GM19463 (cell line): ENCODE measurements around the gene MTUS2.
A peak's percentile ranks its signal among the peaks of the same experiment; 100 is the strongest.

Source experiments
- ATAC-seq: cut with Tn5 transposase; IDR thresholded peaks from one replicate; pipeline ENCODE4 v1.9.1; 2021; ENCODE audit warnings: mild to moderate bottlenecking, moderate library complexity; ENCODE audit not compliant: unreplicated experiment

The MTUS2 gene

GRCh38 chr13:29103065-29103800 is 283.1 kb downstream of the MTUS2 start:
- no peak for ATAC-seq

- no peak for ATAC-seq
Observed at GRCh38 chr13:29104461-29104860, 284.3 kb downstream of the MTUS2 start.

GRCh38 chr13:29105779-29106178 is 285.6 kb downstream of the MTUS2 start:
- ATAC-seq = no peak

DNA sequence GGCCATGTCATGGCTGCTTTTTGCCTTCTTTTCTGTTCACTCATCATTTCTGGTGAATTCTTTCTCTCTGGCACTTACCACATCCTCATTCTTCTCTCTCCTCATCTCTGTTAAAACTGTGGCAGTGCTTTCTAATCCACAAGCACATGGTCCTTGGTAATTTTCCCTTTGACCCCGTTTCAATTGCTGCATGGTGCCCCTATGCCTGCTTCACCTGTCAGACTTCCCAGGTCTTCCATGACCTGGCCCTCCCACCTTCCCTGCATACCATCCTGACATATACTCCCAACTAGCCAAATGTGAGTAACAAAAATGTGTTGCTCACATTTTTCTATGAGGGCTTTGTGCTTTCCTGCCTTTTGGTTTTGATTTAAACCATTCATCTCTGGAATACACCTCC is 286.5 kb downstream of the MTUS2 start:
- ATAC-seq = no peak

DNA sequence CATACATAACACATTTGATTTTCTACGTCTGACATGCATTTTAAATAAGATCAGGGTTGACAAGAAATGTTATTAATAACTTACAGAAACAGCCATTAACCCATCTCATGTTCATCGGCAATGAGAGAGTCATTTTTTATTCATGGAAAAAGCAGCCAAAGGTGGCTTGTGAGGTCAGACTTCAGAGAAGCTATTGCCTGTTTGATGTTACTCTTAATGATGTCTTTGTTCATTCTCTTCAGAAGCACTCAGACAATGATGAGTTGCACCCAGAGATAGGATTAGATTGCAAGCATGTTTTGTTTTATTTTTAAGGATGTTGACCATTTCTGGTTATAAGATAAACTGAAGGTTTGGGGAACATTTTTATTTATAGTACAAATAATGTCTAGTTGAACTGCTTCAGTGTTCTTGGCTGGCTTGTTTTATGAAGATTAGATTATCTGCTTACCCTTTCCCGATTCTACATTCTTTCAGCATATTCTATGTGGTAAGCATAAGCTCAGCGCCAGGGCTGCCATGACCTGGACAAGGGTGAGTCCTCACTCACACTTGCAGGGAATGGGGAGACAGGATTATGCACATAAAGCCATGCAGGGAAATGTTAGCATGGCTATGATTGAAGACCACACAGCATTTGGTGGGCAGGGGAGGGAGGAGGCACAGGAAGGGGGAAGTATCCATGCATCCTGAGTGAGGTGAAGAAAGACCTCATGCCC is 288.1 kb downstream of the MTUS2 start:
- no peak for ATAC-seq

GRCh38 chr13:29109987-29110386 is 289.8 kb downstream of the MTUS2 start:
- ATAC-seq = no peak

- ATAC-seq = no peak
Observed at GRCh38 chr13:29111446-29111845, 291.3 kb downstream of the MTUS2 start.

GRCh38 chr13:29115842-29116241 is 295.7 kb downstream of the MTUS2 start:
- no peak for ATAC-seq

GRCh38 chr13:29117663-29118062 is 297.5 kb downstream of the MTUS2 start:
- no peak for ATAC-seq

GRCh38 chr13:29118471-29118870 is 298.3 kb downstream of the MTUS2 start:
- ATAC-seq = no peak

- peak; percentile 63 for ATAC-seq
Observed at GRCh38 chr13:29125191-29125933, 305.2 kb downstream of the MTUS2 start.

- ATAC-seq = peak; percentile 63
Observed at GRCh38 chr13:29125934-29126424, 305.8 kb downstream of the MTUS2 start.

GRCh38 chr13:29129616-29130015 is 309.5 kb downstream of the MTUS2 start:
- no peak for ATAC-seq

DNA sequence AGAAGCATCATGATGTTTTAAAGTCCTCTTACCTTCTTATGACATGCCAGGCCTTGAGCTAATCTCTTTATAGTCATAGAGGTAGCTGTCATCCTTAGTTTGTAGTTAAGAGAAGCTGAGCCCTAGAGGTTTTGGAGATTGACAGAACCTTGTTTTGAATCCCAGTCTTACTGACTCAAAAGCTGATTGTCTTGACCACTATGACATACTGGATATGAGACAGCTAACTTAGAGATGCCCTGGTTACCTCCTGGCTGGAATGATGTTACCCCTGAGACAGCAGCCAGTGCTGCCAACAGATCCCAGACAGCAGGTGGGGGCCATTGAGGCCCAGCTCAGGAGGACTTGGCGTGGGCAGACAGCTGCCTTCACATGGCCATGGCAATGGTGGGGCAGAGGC is 311.0 kb downstream of the MTUS2 start:
- no peak for ATAC-seq

DNA sequence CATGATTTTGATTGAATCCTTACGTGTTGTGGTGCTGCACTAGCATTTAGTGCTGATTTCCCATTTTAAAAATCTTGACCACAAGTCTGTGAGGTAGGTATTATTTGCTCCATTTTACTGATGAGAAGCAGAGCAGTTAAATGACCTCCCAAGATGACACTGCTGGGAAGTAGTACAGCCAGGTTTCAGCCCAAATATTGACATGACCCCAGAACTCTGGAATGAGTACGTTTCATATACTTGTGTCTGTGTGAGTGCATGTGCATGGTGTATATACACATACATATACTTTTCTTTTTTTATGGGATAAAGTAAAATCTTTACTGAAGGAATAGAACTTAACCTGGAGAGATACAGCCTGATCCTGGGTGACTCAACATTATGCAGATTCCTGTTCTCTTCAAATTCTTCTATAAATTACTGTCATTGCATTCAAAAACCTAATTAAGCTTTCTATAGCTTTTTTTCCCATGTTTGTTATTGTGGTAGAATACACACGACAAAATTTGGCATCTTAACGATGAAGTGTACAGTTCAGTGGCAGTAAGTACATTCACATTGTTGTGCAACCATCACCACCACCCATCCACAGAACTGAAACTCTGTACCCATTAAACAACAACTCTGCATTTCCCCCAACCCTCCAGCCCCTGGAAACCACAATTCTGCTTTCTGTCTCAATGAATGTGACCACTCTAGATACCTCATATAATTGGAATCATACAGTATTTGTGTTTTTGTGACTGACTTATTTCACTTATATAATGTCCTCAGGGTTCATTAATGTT is 311.9 kb downstream of the MTUS2 start:
- ATAC-seq = no peak

DNA sequence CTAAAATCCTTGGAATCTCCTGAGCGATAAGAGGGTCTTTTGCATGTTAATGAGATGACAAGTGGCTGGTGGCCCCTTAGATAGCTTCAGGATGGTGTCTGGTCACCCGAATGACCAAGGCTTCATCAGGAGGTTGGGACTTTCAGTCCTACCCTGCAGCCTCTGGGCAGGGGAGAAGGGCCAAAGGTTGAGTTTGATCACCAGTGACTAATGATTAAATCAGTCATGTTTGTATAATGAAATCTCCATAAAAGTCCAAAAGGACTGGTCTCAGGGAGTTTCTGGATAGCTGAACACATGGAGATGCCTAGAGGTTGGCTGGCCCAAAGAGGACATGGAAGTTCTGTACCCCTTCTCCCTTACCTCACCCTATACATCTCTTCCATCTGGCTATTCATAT is 316.2 kb downstream of the MTUS2 start:
- no peak for ATAC-seq

DNA sequence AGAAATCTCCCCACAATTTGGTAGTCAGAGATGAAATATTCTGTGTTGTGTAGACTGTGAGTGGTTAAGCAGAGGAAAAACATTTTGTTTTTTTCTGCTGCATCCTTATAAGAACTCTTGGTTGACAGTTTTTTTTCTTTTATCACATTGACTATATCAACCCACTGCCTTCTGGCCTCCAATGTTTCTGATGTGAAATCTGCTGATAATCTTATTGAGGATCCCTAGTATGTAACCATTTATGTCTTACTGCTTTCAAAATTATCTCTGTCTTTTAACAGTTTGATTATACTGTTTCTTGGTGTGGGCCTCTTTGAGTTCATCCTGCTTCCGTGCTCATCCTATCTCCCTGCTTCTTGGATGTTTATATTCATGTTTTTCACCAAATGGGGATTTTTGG is 316.9 kb downstream of the MTUS2 start:
- ATAC-seq = no peak

- ATAC-seq = no peak
Observed at GRCh38 chr13:29137995-29138394, 317.9 kb downstream of the MTUS2 start.

DNA sequence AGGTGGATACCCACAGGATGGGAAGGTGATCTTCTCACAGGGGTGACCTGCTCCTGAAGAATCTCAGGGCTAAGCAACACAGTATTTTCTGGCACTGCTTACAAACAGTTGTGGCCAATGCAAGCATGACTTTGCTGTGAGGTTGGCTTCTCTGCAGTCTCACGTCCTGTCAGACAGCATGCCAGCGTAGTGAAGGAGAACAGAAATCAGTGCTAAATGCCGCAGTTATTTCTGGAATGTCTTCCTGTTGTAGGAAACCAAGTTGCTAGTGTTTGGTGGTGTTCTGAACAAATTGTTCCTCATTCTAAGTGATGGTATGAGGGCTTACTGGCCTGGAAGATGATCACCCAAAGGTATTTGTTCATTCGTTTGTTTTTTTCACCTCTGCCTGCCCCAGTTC is 320.1 kb downstream of the MTUS2 start:
- no peak for ATAC-seq

DNA sequence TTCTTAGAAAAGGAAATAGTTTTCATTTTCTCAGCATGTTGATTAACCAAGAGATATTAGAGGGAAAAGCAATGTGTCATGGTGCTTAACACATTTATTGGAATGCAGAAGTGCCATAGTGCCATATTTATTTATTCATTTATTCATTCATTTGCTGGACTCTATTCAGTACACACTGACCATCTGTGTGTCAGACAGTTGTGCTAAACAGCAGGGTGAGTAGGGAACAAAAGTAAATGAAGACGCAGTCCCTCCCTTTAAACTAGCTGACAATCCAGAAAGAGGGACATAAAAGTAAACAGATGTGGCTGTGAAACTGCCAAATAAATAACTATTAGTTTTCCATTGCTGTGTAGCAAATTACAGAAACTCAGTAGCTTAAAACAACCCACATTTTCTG is 323.7 kb downstream of the MTUS2 start:
- no peak for ATAC-seq

DNA sequence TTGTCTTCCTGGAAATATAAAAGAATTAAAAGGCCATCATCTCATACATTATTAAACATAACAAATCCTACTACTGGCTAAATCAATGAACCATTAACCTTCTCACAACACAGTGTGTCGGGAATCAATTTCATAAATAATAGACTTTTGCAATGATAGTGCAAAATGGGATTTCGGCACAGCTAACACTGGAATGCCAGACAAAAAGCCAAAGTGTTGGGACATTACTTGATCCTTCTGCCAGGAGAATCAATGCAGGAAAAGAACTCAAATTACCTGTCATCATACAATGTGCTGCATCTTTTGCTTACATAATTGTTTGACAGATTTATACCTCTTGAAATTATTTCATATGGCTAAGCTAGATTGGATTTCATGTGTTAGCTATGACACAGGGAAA is 334.3 kb downstream of the MTUS2 start:
- no peak for ATAC-seq
